K562 (cell line): Measurements from ENCODE around the gene BAHD1. TPM values are rescaled to one million over a fixed set of nuclear protein-coding genes. Genes with fewer than 3 reads are reported as not detected.
A peak's percentile ranks its signal among the peaks of the same experiment; 100 is the strongest.

Source experiments
- ARHGAP35 ChIP-seq: fragments of 450-650 bp; IDR thresholded peaks from 2 replicates; pipeline ENCODE4 v1.6.1; 2018; ENCODE audit not compliant: partially characterized antibody
- CLOCK ChIP-seq: fragments of 250-450 bp; sonication (Bioruptor Pico); IDR thresholded peaks from 2 replicates; pipeline ENCODE4 v1.4.0; 2020; ENCODE audit warnings: mild to moderate bottlenecking, moderate library complexity, borderline replicate concordance
- ETS1 ChIP-seq: conservative IDR thresholded peaks from 2 replicates; pipeline ENCODE4 v1.6.1; 2011; ENCODE audit warnings: low read depth, mild to moderate bottlenecking, low read length; ENCODE audit not compliant: control insufficient read depth
- HDAC8 ChIP-seq: fragments of 450-650 bp; IDR thresholded peaks from 2 replicates; pipeline ENCODE4 v1.6.1; 2016; ENCODE audit warnings: mild to moderate bottlenecking, missing genetic modification characterization, moderate library complexity, missing compliant biosample characterization
- HNRNPUL1 ChIP-seq: fragments of 200-400 bp; formaldehyde crosslinking; IDR thresholded peaks from 2 replicates; pipeline ENCODE4 v1.6.1; 2017; ENCODE audit warnings: low read length
- ILK ChIP-seq: fragments of 450-650 bp; IDR thresholded peaks from 2 replicates; pipeline ENCODE4 v1.6.1; 2016; ENCODE audit warnings: missing genetic modification characterization, low read depth, mild to moderate bottlenecking, missing compliant biosample characterization, moderate library complexity, borderline replicate concordance
- SMAD1 ChIP-seq: fragments of 150-350 bp; IDR thresholded peaks from 2 replicates; pipeline ENCODE4 v1.6.1; 2014; ENCODE audit warnings: low read length, low read depth; ENCODE audit not compliant: partially characterized antibody
- SOX6 ChIP-seq: fragments of 450-650 bp; IDR thresholded peaks from 2 replicates; pipeline ENCODE4 v1.6.1; 2014; ENCODE audit warnings: mild to moderate bottlenecking
- SRF ChIP-seq, 2 experiments: fragments of 250-450, 450-650 bp in 1 of 2; sonication (Bioruptor Pico) in 1 of 2; sonication (generic) in 1 of 2; formaldehyde crosslinking; IDR thresholded peaks; 2 replicates each; pipeline versions ENCODE4 v1.5.0 to v1.5.1; 2020 to 2022; ENCODE audit warnings: mild to moderate bottlenecking in 1 of 2, missing genetic modification reagents in 1 of 2
- ZBTB12 ChIP-seq: fragments of 250-450 bp; sonication (Bioruptor Pico); IDR thresholded peaks from 2 replicates; pipeline ENCODE4 v1.4.0; 2020
- ZNF253 ChIP-seq: fragments of 250-450 bp; sonication (Bioruptor Pico); conservative IDR thresholded peaks from 2 replicates; pipeline ENCODE4 v1.6.1; 2021; ENCODE audit warnings: mild to moderate bottlenecking
- ZNF41 ChIP-seq: fragments of 250-450 bp; sonication (Bioruptor Pico); conservative IDR thresholded peaks from 2 replicates; pipeline ENCODE4 v1.4.0; 2020; ENCODE audit warnings: mild to moderate bottlenecking
- ZNF609 ChIP-seq: sonication (generic); formaldehyde crosslinking; IDR thresholded peaks from 2 replicates; pipeline ENCODE4 v1.8.1; 2023; ENCODE audit warnings: missing genetic modification reagents, mild to moderate bottlenecking, borderline replicate concordance
- ZSCAN32 ChIP-seq: fragments of 450-650 bp; formaldehyde crosslinking; IDR thresholded peaks from 2 replicates; pipeline ENCODE4 v1.4.0; 2020; ENCODE audit warnings: mild to moderate bottlenecking, moderate library complexity
- polyA plus RNA-seq, 8 experiments: library from polyadenylated mRNA; depleted of rRNA in 4 of 8; stranded (reverse) in 5 of 8; unstranded in 3 of 8; fragments of >200 nt; fragmentation: Nextera tagmentation in 2 of 8; fragmentation: Illumina TruSeq in 1 of 8; extraction: Ambion mirVana in 2 of 8; extraction: Trizol in 1 of 8; gene quantifications; 2 replicates each; pipeline versions ENCODE4 v1.2.1 to v1.2.3, GENCODE V29; 2011 to 2014; ENCODE audit warnings: inconsistent platforms in 1 of 8, missing spikeins in 1 of 8
- total RNA-seq, 7 experiments: library from RNA; depleted of rRNA in 6 of 7; stranded (reverse); fragments of >200 nt in 6 of 7; fragmentation: Illumina TruSeq in 2 of 7; extraction: Trizol in 2 of 7; gene quantifications; 2 replicates each; pipeline versions ENCODE4 v1.2.1 to v1.2.3, GENCODE V29; 2011 to 2021; ENCODE audit warnings: low replicate concordance in 1 of 7
- TF ChIP-seq, protein P1 (sequence below), 2 experiments: fragments of 450-650 bp in 1 of 2; sonication (generic) in 1 of 2; formaldehyde crosslinking; conservative IDR thresholded peaks; 2 replicates each; pipeline versions ENCODE4 v1.4.0 to v1.8.1; 2020 to 2022; ENCODE audit warnings: mild to moderate bottlenecking in 1 of 2, missing genetic modification reagents in 1 of 2

Gene BAHD1
- total and polyA plus RNA-seq, 9 of the 15 experiments (the other 6 are each of a cell fraction or from before 2014, with no cell fraction given) = 0.55 to 38.5 (median 11.5) TPM

DNA sequence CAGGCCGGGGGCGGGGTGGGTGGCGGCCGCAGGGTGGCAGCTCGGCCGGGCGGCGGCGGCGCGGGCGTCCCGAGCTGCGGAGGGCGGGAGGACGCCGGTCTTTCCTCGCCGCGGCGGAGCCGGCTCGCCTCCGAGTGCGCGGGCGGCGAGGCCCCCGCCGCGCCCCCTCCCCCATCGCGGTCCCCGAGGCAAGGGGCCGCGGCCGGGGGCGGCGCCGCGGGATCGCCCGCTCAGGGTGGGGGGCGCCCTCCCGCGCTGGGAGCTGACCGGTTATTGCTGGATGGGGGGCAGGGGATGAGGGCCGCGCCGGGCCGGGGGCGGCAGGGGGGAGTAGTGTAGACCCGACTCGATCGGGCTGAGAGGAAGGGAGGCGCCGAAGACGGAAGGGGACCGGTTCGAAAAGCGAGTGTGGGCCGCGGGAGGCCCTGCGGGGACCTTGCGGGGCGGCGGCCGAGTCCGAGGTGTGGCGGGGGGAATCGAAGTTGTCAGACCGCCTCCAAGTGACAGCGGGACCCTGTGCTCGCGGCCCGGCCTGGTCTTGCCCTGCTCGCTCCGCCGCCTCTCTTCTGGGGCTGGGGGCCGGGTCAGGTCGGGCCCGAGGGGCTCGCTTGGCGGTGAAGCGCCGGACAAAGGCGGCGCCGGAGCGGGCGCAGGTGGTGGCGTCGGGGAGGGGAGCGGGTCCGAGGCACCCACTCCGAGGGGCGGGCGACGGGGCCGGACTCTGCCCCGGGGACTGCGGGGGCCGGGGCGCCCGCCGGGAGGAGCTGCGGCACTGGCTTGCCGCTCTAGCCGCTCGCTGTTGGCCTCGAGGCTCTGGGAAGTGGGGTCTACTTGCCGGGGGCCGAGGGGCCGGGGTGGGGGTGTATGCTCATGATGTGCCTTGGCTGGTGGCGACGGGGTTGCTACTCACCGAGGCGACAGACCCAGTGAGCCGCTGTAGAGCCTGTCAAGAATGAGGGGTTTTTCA is 1.1 kb downstream of the BAHD1 start (continued):
- no peak for TF ChIP-seq ZNF609 (CRISPR knock-in tag)
- no peak for TF ChIP-seq ZNF253
- TF ChIP-seq SRF (CRISPR knock-in tag; IDR thresholded peaks at IDR 0.05) = no peak
- TF ChIP-seq SOX6 = no peak
- no peak for TF ChIP-seq HDAC8 (tag)
- no peak for TF ChIP-seq ZNF41 (CRISPR knock-in tag)
- no peak for TF ChIP-seq ILK (tag)
- TF ChIP-seq ETS1 = 0 out of 2 replicates have a peak, but pooled peaks have one; percentile 19
- TF ChIP-seq, protein P1, sequence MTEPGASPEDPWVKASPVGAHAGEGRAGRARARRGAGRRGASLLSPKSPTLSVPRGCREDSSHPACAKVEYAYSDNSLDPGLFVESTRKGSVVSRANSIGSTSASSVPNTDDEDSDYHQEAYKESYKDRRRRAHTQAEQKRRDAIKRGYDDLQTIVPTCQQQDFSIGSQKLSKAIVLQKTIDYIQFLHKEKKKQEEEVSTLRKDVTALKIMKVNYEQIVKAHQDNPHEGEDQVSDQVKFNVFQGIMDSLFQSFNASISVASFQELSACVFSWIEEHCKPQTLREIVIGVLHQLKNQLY (CRISPR knock-in tag; conservative IDR thresholded peaks at IDR 0.05) = no peak
- no peak for TF ChIP-seq HNRNPUL1
- TF ChIP-seq ARHGAP35 = no peak
- no peak for TF ChIP-seq CLOCK (CRISPR knock-in tag)
- TF ChIP-seq ZSCAN32 = no peak
- no peak for TF ChIP-seq SMAD1
- TF ChIP-seq ZBTB12 = no peak
